NCI-H2227 treated with DMSO at 0.1 percent for 48 hours (cell line): ENCODE results near the gene ARHGAP1.

Experiments
- DNase-seq: peaks from one replicate; lab custom pipeline; 2025; lab: John Stamatoyannopoulos, UW

Gene ARHGAP1

DNA sequence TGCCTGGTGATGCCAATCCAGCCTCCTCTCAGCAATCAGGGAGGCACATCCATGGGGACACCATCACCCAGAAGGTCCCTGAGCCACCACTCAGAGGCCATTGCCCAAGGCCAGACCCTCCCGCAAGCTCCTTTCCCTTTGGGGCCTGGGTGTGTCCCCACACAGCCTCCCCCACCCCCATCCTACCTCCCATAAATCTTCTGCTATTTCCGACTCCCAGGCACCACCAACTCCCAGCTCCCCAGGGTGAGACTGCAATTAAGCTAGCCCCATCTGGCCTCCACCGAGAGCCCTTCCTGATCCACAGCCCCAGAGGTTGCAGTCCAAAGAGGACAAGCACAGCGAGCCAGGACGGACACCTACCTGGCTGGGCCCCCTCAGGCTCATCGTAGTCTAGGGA lies 6.3 kb downstream of the ARHGAP1 start:
- no peak for DNase-seq

GRCh38 chr11:46693597-46694012 lies 6.8 kb downstream of the ARHGAP1 start:
- no peak for DNase-seq

GRCh38 chr11:46692450-46692849 lies 8.0 kb downstream of the ARHGAP1 start:
- no peak for DNase-seq

DNA sequence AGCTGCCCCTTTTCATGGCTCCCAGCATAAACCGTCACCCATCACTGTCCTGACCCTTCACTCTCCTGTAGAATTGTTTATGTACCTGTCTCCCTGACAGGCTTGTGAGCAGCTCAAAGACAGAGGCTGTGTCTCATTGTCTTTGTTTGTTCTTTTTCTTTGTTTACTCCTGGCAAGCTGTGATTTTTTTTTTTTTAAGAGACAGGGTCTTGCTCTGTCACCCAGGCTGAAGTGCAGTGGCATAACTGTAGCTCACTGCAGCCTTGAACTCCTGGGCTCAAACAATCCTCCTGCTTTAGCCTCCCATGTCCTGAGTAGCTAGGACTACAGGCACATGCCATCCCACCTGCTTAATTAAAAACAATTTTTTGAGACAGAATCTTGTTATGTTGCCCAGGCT lies 9.7 kb downstream of the ARHGAP1 start:
- no peak for DNase-seq

DNA sequence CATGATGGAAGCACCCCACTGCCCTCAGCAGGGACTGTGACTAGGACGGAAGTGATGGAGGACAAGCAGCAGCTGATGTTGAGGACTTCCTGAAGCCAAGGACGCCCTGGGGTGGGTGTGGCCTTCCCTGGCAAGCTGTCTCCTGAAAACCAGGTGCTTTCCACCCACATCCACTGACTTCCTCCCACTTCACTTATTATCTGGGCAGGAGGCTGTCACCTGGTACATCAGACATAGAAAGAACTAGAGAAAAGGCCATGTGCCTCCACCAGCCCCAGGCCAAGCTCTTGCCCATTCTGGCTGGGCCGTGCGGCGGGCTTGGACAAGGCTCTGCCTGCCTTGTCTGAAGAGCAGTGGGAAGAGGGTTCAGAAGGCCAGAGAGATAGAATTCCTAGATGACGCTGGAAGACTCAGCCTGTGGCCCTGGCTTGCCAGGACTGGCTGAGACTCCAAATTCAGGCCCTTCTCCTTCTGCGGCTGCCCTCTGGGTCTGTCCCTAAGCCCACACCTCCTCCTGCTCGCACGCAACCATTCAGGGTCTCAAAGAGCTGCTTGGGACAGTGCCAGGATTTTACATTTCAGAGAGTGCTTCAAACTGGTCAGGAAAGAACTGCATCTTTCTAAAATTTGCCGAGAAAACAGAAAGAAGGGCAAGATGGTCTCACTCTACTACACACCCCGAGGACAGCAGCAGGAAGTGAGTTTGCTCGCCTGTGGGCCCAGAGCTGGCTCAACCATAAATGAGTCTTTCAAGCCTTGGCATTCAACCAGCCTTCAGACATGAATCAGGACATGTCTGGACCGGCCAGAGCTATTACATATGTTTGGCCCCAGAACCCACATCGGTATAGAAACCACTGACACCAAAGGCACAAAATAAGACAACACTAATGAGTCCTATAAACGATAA lies 13.3 kb downstream of the ARHGAP1 start:
- no peak for DNase-seq

DNA sequence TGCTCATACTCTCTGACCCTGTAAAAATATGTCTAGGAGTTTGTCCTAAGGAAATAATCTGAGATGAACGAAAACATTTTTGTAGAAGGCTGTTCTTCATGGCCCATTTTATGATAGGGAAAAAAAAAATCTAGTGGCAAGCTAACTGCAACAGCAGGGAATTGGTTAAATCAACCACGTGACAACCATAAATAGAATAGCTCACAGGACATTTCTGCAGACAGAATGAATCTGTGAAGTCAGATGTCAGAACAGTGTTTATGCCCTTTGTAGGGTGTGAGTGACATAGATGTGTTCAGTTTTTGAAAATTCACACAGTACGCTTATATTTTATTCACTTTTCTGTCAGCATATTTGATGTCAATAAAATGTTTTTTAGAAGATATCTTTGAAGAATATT lies 16.1 kb downstream of the ARHGAP1 start:
- no peak for DNase-seq

DNA sequence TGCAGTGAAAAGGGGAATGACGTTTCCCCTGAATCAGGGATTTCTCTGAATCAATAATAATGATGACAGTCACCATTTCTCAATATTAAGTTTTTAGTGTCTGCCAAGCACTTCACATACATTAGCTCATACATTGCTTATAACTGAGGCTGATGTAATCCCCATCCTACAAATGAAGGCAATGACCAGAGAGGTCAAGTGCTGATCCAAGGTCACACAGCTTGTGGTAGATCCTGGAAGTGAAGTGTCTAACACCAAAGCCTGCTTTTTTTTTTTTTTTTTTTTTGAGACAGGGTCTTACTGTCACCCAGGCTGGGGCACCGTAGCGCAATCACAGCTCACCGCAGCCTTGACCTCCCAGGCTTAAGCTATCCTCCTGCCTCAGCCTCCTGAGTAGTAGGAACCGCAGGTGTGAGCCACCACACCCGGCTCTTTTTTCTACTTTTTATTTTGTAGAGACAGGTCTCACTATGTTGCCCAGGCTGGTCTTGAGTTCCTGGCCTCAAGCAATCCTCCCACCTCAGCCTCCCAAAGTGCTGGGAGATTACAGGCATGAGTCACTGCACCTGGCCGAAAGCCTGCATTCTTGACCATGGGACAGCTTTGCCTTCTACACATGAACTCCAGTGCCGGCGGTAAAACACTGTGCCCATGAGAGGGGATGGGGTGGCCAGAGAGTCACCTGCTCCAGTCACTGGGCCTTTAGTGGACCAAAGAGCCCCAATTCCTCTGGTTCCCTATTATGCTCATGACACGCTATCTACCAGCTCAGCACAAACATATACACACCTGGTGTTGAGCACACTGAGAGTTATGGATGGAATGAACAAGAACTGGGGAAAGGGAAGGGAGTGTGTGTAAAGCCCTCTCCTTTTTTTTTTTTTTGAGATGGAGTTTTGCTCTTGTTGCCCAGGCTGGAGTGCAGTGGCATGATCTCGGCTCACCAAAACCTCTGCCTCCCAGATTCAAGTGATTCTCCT lies 17.4 kb downstream of the ARHGAP1 start:
- DNase-seq, result no peak

- no peak for DNase-seq
Measured at GRCh38 chr11:46681814-46682213, 18.6 kb downstream of the ARHGAP1 start.

DNA sequence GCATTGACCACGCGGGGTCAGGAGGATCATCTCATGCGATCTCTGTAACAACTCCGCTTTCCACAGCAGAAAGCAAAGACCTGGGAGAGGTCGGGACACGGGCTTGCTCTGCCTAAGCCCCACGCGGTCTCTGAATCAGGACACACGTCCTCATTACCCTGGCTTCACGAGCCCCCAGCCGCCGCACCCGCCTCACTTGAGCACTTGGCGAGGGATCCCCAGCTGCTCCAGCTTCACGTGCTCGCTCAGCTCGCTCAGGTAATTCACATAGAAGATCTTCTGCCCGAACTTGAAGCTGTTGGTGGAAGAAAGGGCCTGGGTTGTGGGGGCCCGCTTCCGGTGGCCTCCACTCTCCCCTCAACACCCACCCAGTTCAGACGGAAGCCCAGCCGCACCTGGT lies 19.6 kb downstream of the ARHGAP1 start:
- DNase-seq, result no peak

- no peak for DNase-seq
Measured at GRCh38 chr11:46680164-46680760, 20.2 kb downstream of the ARHGAP1 start.

GRCh38 chr11:46679241-46680163 lies 20.9 kb downstream of the ARHGAP1 start:
- no peak for DNase-seq

DNA sequence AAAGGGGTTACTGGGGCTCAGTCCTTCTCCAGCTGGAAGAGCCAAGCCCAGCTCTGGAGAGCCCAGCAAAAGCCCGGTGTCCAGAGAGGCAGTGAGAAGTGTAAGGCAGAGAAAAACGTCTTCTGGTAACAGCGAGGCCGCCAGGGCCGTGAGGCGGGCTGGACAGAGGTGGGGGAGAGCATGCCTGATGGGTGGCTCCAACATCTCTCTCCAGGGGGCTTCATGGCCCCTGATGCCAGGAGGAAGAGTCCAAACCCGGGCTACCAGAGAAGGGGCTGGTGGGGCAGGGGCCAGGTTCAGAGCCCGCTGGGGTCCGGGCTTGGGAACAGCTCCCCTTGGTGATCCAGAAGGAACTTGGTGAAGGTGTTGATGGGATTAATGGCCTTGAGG lies 21.7 kb downstream of the ARHGAP1 start:
- no peak for DNase-seq

GRCh38 chr11:46677991-46678740 lies 22.3 kb downstream of the ARHGAP1 start:
- DNase-seq, result no peak

GRCh38 chr11:46677169-46677568 lies 23.2 kb downstream of the ARHGAP1 start:
- no peak for DNase-seq

- DNase-seq, result no peak
Measured at GRCh38 chr11:46676436-46677158, 23.8 kb downstream of the ARHGAP1 start.

DNA sequence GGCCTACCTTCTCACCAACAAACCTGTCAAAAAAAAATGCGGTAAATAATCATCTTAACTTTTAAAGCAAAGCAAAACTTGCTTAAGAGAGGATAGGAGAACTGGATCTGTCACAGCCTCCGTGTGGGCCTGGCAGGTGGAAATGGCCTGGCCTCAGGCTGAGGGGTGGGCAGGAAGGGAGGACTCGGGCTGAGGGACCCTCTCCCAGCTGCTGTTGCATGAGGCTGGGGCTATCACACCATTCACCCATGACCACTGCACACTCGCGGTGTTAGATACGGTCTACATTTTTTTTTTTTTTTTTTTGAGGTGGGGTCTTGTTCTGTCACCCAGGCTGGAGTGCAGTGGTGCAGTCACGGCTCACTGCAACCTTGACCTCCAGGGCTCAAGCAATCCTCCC lies 24.5 kb downstream of the ARHGAP1 start:
- DNase-seq, result no peak

DNA sequence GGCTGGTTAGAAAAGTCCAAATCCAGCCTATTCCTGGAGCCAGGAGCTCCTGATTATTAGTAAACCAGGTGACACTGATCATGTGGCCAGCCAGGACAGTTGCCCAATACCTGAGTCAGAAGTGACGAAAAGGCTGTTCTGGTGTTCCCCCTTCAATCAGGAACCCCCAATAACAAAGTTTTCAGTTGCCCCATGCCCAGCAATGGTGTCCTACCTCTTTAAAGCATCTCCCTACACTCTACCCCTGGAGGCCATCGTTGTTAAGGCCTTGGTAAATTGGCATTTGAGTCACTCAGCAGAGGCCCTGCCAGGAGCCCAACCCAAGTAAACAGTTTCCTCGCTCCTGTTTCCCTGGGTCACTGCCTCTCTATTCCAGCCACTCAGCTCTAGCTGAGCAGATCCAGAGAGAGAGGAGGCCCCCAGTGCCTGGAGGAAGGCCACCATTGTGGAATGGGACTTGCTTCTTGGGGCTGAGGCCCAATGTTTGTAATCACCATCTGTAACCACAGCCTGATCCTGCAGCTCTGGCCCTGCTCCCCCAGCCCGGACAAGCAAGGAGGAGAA lies 25.0 kb downstream of the ARHGAP1 start:
- no peak for DNase-seq

GRCh38 chr11:46674463-46675287 lies 25.7 kb downstream of the ARHGAP1 start:
- no peak for DNase-seq
